GM18868 (cell line): Measurements from ENCODE around the gene CRYGA.
"Not testable (repeated sequence)": the region's sequence is repeated elsewhere in the genome, so short reads cannot be mapped to it uniquely, and the experiment has no call there.

ENCODE experiments used
- ATAC-seq: cut with Tn5 transposase; IDR thresholded peaks from one replicate; pipeline ENCODE4 v1.9.1; 2021; ENCODE audit warnings: mild to moderate bottlenecking, moderate library complexity; ENCODE audit not compliant: unreplicated experiment

The CRYGA gene

GRCh38 chr2:208164951-208165755 lies 1.8 kb upstream of the CRYGA start:
- ATAC-seq, result no peak

GRCh38 chr2:208156439-208156838 lies 7.0 kb downstream of the CRYGA start:
- no peak for ATAC-seq

GRCh38 chr2:208153156-208153555 lies 10.2 kb downstream of the CRYGA start:
- no peak for ATAC-seq

- no peak for ATAC-seq
These were observed 12.4 kb downstream of the CRYGA start for GRCh38 chr2:208150956-208151355.

- no peak for ATAC-seq
These were observed 13.3 kb downstream of the CRYGA start for GRCh38 chr2:208150094-208150493.

GRCh38 chr2:208148803-208149202 lies 14.6 kb downstream of the CRYGA start:
- no peak for ATAC-seq

- no peak for ATAC-seq
These were observed 15.6 kb downstream of the CRYGA start for GRCh38 chr2:208147759-208148158.

- ATAC-seq, result no peak
These were observed 16.4 kb downstream of the CRYGA start for GRCh38 chr2:208147008-208147407.

GRCh38 chr2:208146006-208146405 lies 17.4 kb downstream of the CRYGA start, which contains the start of gene CRYGB:
Gene CRYGB (minus strand): TSS chr2:208146158. CDS start chr2:208146120, 38 bp downstream.
- no peak for ATAC-seq

GRCh38 chr2:208142925-208143799 lies 20.2 kb downstream of the CRYGA start:
- no peak for ATAC-seq

GRCh38 chr2:208142240-208142924 lies 21.0 kb downstream of the CRYGA start:
- no peak for ATAC-seq

- no peak for ATAC-seq
These were observed 23.9 kb downstream of the CRYGA start for GRCh38 chr2:208139447-208139846.

GRCh38 chr2:208138334-208138733 lies 25.1 kb downstream of the CRYGA start:
- not testable (repeated sequence) for ATAC-seq

- no peak for ATAC-seq
These were observed 26.7 kb downstream of the CRYGA start for GRCh38 chr2:208136716-208137094.

- no peak for ATAC-seq
These were observed 27.3 kb downstream of the CRYGA start for GRCh38 chr2:208135794-208136715.

- ATAC-seq, result peak; percentile 61
These were observed 28.3 kb downstream of the CRYGA start for GRCh38 chr2:208134928-208135586.

GRCh38 chr2:208130712-208131110 lies 32.7 kb downstream of the CRYGA start:
- no peak for ATAC-seq

- no peak for ATAC-seq
These were observed 33.4 kb downstream of the CRYGA start, which contains the start of gene CRYGC for GRCh38 chr2:208129744-208130711. Gene CRYGC (minus strand): TSS chr2:208129828. CDS start chr2:208129792, 36 bp downstream.
